Measurements from ENCODE around the gene MICA.

DNA sequence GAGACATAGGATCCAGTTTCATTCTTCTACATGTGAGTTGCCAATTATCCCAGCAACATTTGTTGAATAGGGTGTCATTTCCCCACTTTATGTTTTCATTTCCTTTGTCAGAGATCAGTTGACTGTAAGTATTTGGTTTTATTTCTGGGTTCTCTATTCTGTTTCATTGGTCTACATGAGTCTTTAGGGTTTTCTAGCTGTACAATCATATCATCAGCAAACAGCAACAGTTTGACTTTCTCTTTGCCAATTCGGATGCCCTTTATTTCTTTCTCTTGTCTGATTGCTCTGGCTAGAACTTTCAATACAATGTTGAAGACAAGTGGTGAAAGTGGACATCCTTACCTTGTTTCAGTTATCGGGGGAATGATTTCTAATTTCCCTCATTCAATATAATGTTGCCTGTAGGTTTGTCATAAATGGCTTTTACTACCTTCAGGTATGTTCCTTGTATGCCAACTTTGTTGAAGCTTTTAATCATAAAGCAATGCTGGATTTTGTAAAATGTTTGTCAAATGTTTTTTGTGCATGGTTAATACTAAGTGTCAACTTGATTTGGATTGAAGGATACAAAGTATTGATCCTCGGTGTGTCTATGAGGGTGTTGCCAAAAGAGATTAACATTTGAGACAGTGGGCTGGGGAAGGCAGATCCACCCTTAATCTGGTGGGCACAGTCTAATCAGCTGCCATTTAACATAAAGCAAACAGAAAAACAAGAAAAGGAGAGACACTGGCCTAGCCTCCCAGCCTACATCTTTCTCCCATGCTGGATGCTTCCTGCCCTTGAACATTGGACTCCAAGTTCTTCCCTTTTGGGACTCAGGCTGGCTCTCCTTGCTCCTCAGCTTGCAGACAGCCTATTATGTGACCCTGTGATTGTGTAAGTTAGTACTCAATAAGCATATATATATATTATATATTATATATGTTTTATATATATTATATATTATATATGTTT is 23.3 kb downstream of the MICA start:
- TF ChIP-seq EZH2phosphoT487 (IDR thresholded peaks at IDR 0.05; ENCODE audit: insufficient read depth, low read depth) (no peak), EZH2 (IDR thresholded peaks at IDR 0.05; ENCODE audit: insufficient read depth, poor library complexity, severe bottlenecking) (no peak)
